Measurements from ENCODE around the gene FAM107A. TPM values are rescaled to one million over a fixed set of nuclear protein-coding genes. Genes with fewer than 3 reads are reported as not detected.

The FAM107A gene
- total RNA-seq, 4 donors from 2014 or later = 35.7 to 107 (median 92.7) TPM

GRCh38 chr3:58603606-58604005 lies 26.4 kb upstream of the FAM107A start:
- DNase-seq (ENCODE audit: extremely low spot score) = no peak
- no peak overlapping the region for H3K4me3 ChIP-seq
- H3K36me3 ChIP-seq = no peaks in the 10 kb centered on the region
- H3K4me1 ChIP-seq = peaks cover 0 to 2% (median under 1%) of the 10 kb centered on the region in 4 donors
- H3K27ac ChIP-seq (replicated peaks in 1 of 4) = no peak overlapping the region
- H3K9me3 ChIP-seq = peaks cover 0 to 17% (median 12%) of the 10 kb centered on the region in 4 donors
- intact Hi-C loops (cut with DNase I) = no loop called here
- TF ChIP-seq, protein P1, sequence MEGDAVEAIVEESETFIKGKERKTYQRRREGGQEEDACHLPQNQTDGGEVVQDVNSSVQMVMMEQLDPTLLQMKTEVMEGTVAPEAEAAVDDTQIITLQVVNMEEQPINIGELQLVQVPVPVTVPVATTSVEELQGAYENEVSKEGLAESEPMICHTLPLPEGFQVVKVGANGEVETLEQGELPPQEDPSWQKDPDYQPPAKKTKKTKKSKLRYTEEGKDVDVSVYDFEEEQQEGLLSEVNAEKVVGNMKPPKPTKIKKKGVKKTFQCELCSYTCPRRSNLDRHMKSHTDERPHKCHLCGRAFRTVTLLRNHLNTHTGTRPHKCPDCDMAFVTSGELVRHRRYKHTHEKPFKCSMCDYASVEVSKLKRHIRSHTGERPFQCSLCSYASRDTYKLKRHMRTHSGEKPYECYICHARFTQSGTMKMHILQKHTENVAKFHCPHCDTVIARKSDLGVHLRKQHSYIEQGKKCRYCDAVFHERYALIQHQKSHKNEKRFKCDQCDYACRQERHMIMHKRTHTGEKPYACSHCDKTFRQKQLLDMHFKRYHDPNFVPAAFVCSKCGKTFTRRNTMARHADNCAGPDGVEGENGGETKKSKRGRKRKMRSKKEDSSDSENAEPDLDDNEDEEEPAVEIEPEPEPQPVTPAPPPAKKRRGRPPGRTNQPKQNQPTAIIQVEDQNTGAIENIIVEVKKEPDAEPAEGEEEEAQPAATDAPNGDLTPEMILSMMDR (IDR thresholded peaks at IDR 0.05) = no peak
- TF ChIP-seq POLR2AphosphoS5 (IDR thresholded peaks at IDR 0.05) (no peak), EP300 (IDR thresholded peaks at IDR 0.05) (no peak), POLR2A (IDR thresholded peaks at IDR 0.05; ENCODE audit: low read depth) (no peak)
- peaks cover 0 to 6% (median 0%) of the 10 kb centered on the region in 4 donors for H3K27me3 ChIP-seq

- DNase-seq (ENCODE audit: extremely low spot score) = no peak
- Histone ChIP-seq H3K27me3 (no peaks in the 10 kb centered on the region), H3K4me3 (no peak overlapping the region), H3K4me1 (no peaks in the 10 kb centered on the region), H3K27ac (replicated peaks in 1 of 4) (no peak overlapping the region), H3K9me3 (no peaks in the 10 kb centered on the region), H3K36me3 (no peaks in the 10 kb centered on the region)
- intact Hi-C loops (cut with DNase I) = no loop called here
- TF ChIP-seq POLR2AphosphoS5 (IDR thresholded peaks at IDR 0.05) (no peak), POLR2A (IDR thresholded peaks at IDR 0.05; ENCODE audit: low read depth) (no peak), EP300 (IDR thresholded peaks at IDR 0.05) (no peak)
- TF ChIP-seq, protein P1 (IDR thresholded peaks at IDR 0.05) = no peak
- 88% methylated on average over 6 of the region's 6 CpGs for WGBS
Measured at GRCh38 chr3:58597770-58598310, 20.6 kb upstream of the FAM107A start.

DNA sequence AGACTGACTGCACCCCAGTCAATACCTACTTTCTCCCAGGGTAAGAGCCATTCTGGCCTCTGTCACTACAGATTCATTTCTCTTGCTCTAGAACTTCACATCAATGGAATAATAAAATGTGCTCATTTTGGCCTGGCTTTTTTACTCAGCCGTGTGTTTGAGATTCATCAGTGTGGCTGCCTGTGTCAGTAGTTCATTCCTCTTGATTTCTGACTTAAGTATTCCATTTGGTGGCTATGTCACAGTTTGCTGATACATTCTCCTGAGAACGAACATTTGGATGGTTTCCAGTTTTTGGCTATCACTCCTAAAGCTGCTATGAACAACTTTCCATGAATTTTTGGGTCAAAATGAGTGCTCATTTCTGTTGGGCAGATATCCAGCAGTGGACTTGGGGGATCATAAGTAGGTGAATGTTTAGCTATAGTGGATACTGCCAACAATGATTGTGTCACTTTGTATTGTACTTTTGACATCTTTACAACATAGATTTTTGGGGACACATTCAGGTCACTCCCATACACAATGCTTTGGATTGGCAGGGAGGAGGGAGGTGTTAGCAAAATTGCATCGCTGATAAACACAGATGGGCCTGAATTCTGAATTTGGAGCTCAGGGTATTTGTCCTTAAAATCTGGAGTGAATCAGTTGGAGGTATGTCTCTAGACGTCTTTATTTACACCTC lies 19.8 kb upstream of the FAM107A start:
- no peak for DNase-seq (ENCODE audit: extremely low spot score)
- TF ChIP-seq POLR2AphosphoS5 (IDR thresholded peaks at IDR 0.05) = no peak
- TF ChIP-seq, protein P1 (IDR thresholded peaks at IDR 0.05) = no peak
- TF ChIP-seq EP300 (IDR thresholded peaks at IDR 0.05) = no peak
- no peak for TF ChIP-seq POLR2A (IDR thresholded peaks at IDR 0.05; ENCODE audit: low read depth)
- intact Hi-C loops (cut with DNase I) = no loop called here

GRCh38 chr3:58594117-58594516 lies 16.9 kb upstream of the FAM107A start:
- DNase-seq (ENCODE audit: extremely low spot score) = no peak
- intact Hi-C loops (cut with DNase I) = no loop called here
- Histone ChIP-seq H3K27ac (replicated peaks in 1 of 4) (no peak overlapping the region), H3K36me3 (no peaks in the 10 kb centered on the region), H3K9me3 (no peaks in the 10 kb centered on the region), H3K4me3 (no peak overlapping the region), H3K27me3 (no peaks in the 10 kb centered on the region), H3K4me1 (no peaks in the 10 kb centered on the region)
- TF ChIP-seq, protein P1 (IDR thresholded peaks at IDR 0.05) = no peak
- no peak for TF ChIP-seq EP300 (IDR thresholded peaks at IDR 0.05)
- TF ChIP-seq POLR2AphosphoS5 (IDR thresholded peaks at IDR 0.05) = no peak
- no peak for TF ChIP-seq POLR2A (IDR thresholded peaks at IDR 0.05; ENCODE audit: low read depth)
- 83% methylated on average over 5 of the region's 5 CpGs for WGBS

More for the DNA sequence above, 19.8 kb upstream of the FAM107A start:
- H3K27me3 ChIP-seq = no peaks in the 10 kb centered on the region
- H3K27ac ChIP-seq (replicated peaks in 1 of 4) = no peak overlapping the region
- no peaks in the 10 kb centered on the region for H3K4me1 ChIP-seq
- H3K4me3 ChIP-seq = no peak overlapping the region
- H3K36me3 ChIP-seq = no peaks in the 10 kb centered on the region
- 61% methylated on average over 4 of the region's 4 CpGs for WGBS
- H3K9me3 ChIP-seq = no peaks in the 10 kb centered on the region

Measured in esophagus muscularis mucosa (tissue), 4 donors.